Measurements from ENCODE around the gene TNS1. TPM values are rescaled to one million over a fixed set of nuclear protein-coding genes. Genes with fewer than 3 reads are reported as not detected.

The TNS1 gene
- total and polyA plus RNA-seq, 2 experiments from 2014 or later: 16.2 to 27.6 TPM

GRCh38 chr2:218016810-218017209, 14.0 kb upstream of the TNS1 start:
- 91% methylated on average over 4 of the region's 4 CpGs for WGBS (ENCODE audit: low lambda C conversion rate, missing lambda C conversion rate)
- no peak overlapping the region for H3K4me2 ChIP-seq
- no peak for TF ChIP-seq EZH2 (IDR thresholded peaks at IDR 0.05; ENCODE audit: borderline replicate concordance)
- TF ChIP-seq, protein P1, sequence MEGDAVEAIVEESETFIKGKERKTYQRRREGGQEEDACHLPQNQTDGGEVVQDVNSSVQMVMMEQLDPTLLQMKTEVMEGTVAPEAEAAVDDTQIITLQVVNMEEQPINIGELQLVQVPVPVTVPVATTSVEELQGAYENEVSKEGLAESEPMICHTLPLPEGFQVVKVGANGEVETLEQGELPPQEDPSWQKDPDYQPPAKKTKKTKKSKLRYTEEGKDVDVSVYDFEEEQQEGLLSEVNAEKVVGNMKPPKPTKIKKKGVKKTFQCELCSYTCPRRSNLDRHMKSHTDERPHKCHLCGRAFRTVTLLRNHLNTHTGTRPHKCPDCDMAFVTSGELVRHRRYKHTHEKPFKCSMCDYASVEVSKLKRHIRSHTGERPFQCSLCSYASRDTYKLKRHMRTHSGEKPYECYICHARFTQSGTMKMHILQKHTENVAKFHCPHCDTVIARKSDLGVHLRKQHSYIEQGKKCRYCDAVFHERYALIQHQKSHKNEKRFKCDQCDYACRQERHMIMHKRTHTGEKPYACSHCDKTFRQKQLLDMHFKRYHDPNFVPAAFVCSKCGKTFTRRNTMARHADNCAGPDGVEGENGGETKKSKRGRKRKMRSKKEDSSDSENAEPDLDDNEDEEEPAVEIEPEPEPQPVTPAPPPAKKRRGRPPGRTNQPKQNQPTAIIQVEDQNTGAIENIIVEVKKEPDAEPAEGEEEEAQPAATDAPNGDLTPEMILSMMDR (IDR thresholded peaks at IDR 0.05; ENCODE audit: poor library complexity): no peak
- no peak for TF ChIP-seq EZH2phosphoT487 (IDR thresholded peaks at IDR 0.05; ENCODE audit: low read depth, severe bottlenecking, unreplicated experiment)
- H2AFZ ChIP-seq: no peak overlapping the region
- H3K79me2 ChIP-seq: no peaks in the 10 kb centered on the region
- DNase-seq (ENCODE audit: low spot score): no peak
- H3K4me1 ChIP-seq (ENCODE audit: insufficient read depth): no peaks in the 10 kb centered on the region
- no peak overlapping the region for H3K4me3 ChIP-seq
- H4K20me1 ChIP-seq (ENCODE audit: insufficient read depth, poor library complexity, severe bottlenecking): no peaks in the 10 kb centered on the region
- H3K36me3 ChIP-seq (replicated peaks; ENCODE audit: insufficient read depth, low read depth): no peaks in the 10 kb centered on the region
- peaks cover 3% of the 10 kb centered on the region for H3K27me3 ChIP-seq
- no peaks in the 10 kb centered on the region for H3K9me2 ChIP-seq (replicated peaks; ENCODE audit: insufficient read depth)
- no peaks in the 10 kb centered on the region for H3K9me3 ChIP-seq (ENCODE audit: low read depth)
- H3K27ac ChIP-seq: no peak overlapping the region

GRCh38 chr2:218015586-218016521, 13.1 kb upstream of the TNS1 start:
- TF ChIP-seq, protein P1 (IDR thresholded peaks at IDR 0.05; ENCODE audit: poor library complexity): no peak
- TF ChIP-seq EZH2phosphoT487 (IDR thresholded peaks at IDR 0.05; ENCODE audit: low read depth, severe bottlenecking, unreplicated experiment) (no peak), EZH2 (IDR thresholded peaks at IDR 0.05; ENCODE audit: borderline replicate concordance) (no peak)
- Histone ChIP-seq H3K9me2 (replicated peaks; ENCODE audit: insufficient read depth) (no peaks in the 10 kb centered on the region), H4K20me1 (ENCODE audit: insufficient read depth, poor library complexity, severe bottlenecking) (no peaks in the 10 kb centered on the region), H3K9me3 (ENCODE audit: low read depth) (no peaks in the 10 kb centered on the region), H3K4me3 (no peak overlapping the region), H3K27ac (no peak overlapping the region), H3K4me2 (no peak overlapping the region), H3K36me3 (replicated peaks; ENCODE audit: insufficient read depth, low read depth) (no peaks in the 10 kb centered on the region), H2AFZ (no peak overlapping the region), H3K79me2 (no peaks in the 10 kb centered on the region), H3K27me3 (peaks cover 12% of the 10 kb centered on the region), H3K4me1 (ENCODE audit: insufficient read depth) (peaks cover 6% of the 10 kb centered on the region)
- WGBS (ENCODE audit: low lambda C conversion rate, missing lambda C conversion rate): 49% methylated on average over 9 of the region's 11 CpGs
- no peak for DNase-seq (ENCODE audit: low spot score)

- TF ChIP-seq, protein P1 (IDR thresholded peaks at IDR 0.05; ENCODE audit: poor library complexity): no peak
- TF ChIP-seq EZH2phosphoT487 (IDR thresholded peaks at IDR 0.05; ENCODE audit: low read depth, severe bottlenecking, unreplicated experiment) (no peak), EZH2 (IDR thresholded peaks at IDR 0.05; ENCODE audit: borderline replicate concordance) (no peak)
- Histone ChIP-seq H3K9me3 (ENCODE audit: low read depth) (no peaks in the 10 kb centered on the region), H3K36me3 (replicated peaks; ENCODE audit: insufficient read depth, low read depth) (no peaks in the 10 kb centered on the region), H3K79me2 (no peaks in the 10 kb centered on the region), H3K4me3 (no peak overlapping the region), H3K27ac (no peak overlapping the region), H3K9me2 (replicated peaks; ENCODE audit: insufficient read depth) (no peaks in the 10 kb centered on the region), H3K4me1 (ENCODE audit: insufficient read depth) (peaks cover 12% of the 10 kb centered on the region), H3K27me3 (peaks cover 14% of the 10 kb centered on the region), H4K20me1 (ENCODE audit: insufficient read depth, poor library complexity, severe bottlenecking) (no peaks in the 10 kb centered on the region), H3K4me2 (no peak overlapping the region), H2AFZ (no peak overlapping the region)
- no peak for DNase-seq (ENCODE audit: low spot score)
- WGBS (ENCODE audit: low lambda C conversion rate, missing lambda C conversion rate): 63% methylated on average over 4 of the region's 4 CpGs
Measured at GRCh38 chr2:218014706-218015585, 12.2 kb upstream of the TNS1 start.

All from hepatocyte (in vitro differentiated cells).